Trophoblast cell (in vitro differentiated cells and primary cell): ENCODE data around the gene KRTAP1-5.

ENCODE experiments used
- DNase-seq, 2 donors: peaks; one replicate each; pipeline ENCODE4 v3.0.0-alpha.2; 2016
- H2AFZ ChIP-seq: 2 replicates; pipeline ENCODE4 v1.6.1; 2013; ENCODE audit warnings: low read length, moderate library complexity, mild to moderate bottlenecking; ENCODE audit not compliant: insufficient read depth, poor library complexity
- H2AK5ac ChIP-seq: 2 replicates; pipeline ENCODE4 v1.6.1; 2013; ENCODE audit warnings: mild to moderate bottlenecking, low read length
- H2BK120ac ChIP-seq: 2 replicates; pipeline ENCODE4 v1.6.1; 2013; ENCODE audit warnings: low read length, mild to moderate bottlenecking, moderate library complexity; ENCODE audit not compliant: insufficient read depth, poor library complexity
- H2BK12ac ChIP-seq: 2 replicates; pipeline ENCODE4 v1.6.1; 2013; ENCODE audit warnings: mild to moderate bottlenecking, low read length, moderate library complexity
- H2BK5ac ChIP-seq: 2 replicates; pipeline ENCODE4 v1.6.1; 2013; ENCODE audit warnings: low read length, low read depth, moderate library complexity, mild to moderate bottlenecking; ENCODE audit not compliant: poor library complexity
- H3K14ac ChIP-seq: 2 replicates; pipeline ENCODE4 v1.6.1; 2013; ENCODE audit warnings: mild to moderate bottlenecking, low read length
- H3K18ac ChIP-seq: 2 replicates; pipeline ENCODE4 v1.6.1; 2013; ENCODE audit warnings: mild to moderate bottlenecking, low read length
- H3K23ac ChIP-seq: 2 replicates; pipeline ENCODE4 v1.6.1; 2013; ENCODE audit warnings: low read length
- H3K27ac ChIP-seq: 2 replicates; pipeline ENCODE4 v1.5.1; 2013; ENCODE audit warnings: low read depth, mild to moderate bottlenecking, inconsistent platforms, low read length, moderate library complexity
- H3K27me3 ChIP-seq: 2 replicates; pipeline ENCODE4 v1.6.1; 2013; ENCODE audit warnings: inconsistent platforms, mild to moderate bottlenecking, low read length, moderate library complexity; ENCODE audit not compliant: insufficient read depth
- H3K36me3 ChIP-seq, 2 experiments: 1 replicate in 1 of 2; 2 replicates in 1 of 2; pipeline ENCODE4 v1.6.1; 2013; ENCODE audit warnings: low read length in 2 of 2, mild to moderate bottlenecking in 2 of 2, moderate library complexity in 1 of 2; ENCODE audit not compliant: insufficient read depth in 2 of 2, control insufficient read depth in 1 of 2
- H3K4ac ChIP-seq: 2 replicates; pipeline ENCODE4 v1.6.1; 2013; ENCODE audit warnings: low read depth, mild to moderate bottlenecking, low read length, moderate library complexity
- H3K4me1 ChIP-seq, 2 experiments: 1 replicate in 1 of 2; 2 replicates in 1 of 2; pipeline ENCODE4 v1.6.1; 2013; ENCODE audit warnings: low read length in 2 of 2, mild to moderate bottlenecking in 2 of 2, moderate library complexity in 1 of 2; ENCODE audit not compliant: insufficient read depth in 2 of 2, control insufficient read depth in 1 of 2
- H3K4me2 ChIP-seq: 2 replicates; pipeline ENCODE4 v1.6.1; 2013; ENCODE audit warnings: inconsistent platforms, mild to moderate bottlenecking, low read length, moderate library complexity
- H3K4me3 ChIP-seq: 2 replicates; pipeline ENCODE4 v1.5.1; 2013; ENCODE audit warnings: mild to moderate bottlenecking, low read depth, low read length, inconsistent platforms
- H3K79me1 ChIP-seq: one replicate; pipeline ENCODE4 v1.6.1; 2013; ENCODE audit warnings: low read length
- H3K79me2 ChIP-seq: 2 replicates; pipeline ENCODE4 v1.6.1; 2013; ENCODE audit warnings: low read length, mild to moderate bottlenecking; ENCODE audit not compliant: control insufficient read depth, insufficient read depth, poor library complexity
- H3K9ac ChIP-seq: 2 replicates; pipeline ENCODE4 v1.6.1; 2013; ENCODE audit warnings: mild to moderate bottlenecking, low read length
- H3K9me3 ChIP-seq: 2 replicates; pipeline ENCODE4 v1.6.1; 2013; ENCODE audit warnings: low read depth, mild to moderate bottlenecking, control low read depth, inconsistent platforms, low read length; ENCODE audit not compliant: insufficient read depth
- H4K12ac ChIP-seq: 2 replicates; pipeline ENCODE4 v1.6.1; 2013; ENCODE audit warnings: low read depth, mild to moderate bottlenecking, low read length, moderate library complexity
- H4K8ac ChIP-seq: 2 replicates; pipeline ENCODE4 v1.6.1; 2013; ENCODE audit warnings: low read depth, mild to moderate bottlenecking, low read length, moderate library complexity
- H4K91ac ChIP-seq: one replicate; pipeline ENCODE4 v1.6.1; 2013; ENCODE audit warnings: low read depth, mild to moderate bottlenecking, low read length, moderate library complexity
- WGBS: extraction: QIAGEN DNeasy Blood & Tissue Kit; methylation state at CpG from one replicate; pipeline ENCODE4 v1.1.7; 2013; ENCODE audit warnings: missing lambda C conversion rate; ENCODE audit not compliant: insufficient read length, insufficient coverage; ENCODE audit errors: extremely low coverage; 5-methylcytosine and 5-hydroxymethylcytosine counted together

The KRTAP1-5 gene

GRCh38 chr17:41010441-41010840, 16.6 kb downstream of the KRTAP1-5 start:
- no peak overlapping the region for H3K23ac ChIP-seq
- no peak overlapping the region for H3K18ac ChIP-seq
- DNase-seq: no peak
- no peak overlapping the region for H3K27ac ChIP-seq
- H3K4me1 ChIP-seq: peaks cover 4% of the 10 kb centered on the region in 2 experiments
- H3K36me3 ChIP-seq: no peaks in the 10 kb centered on the region
- no peaks in the 10 kb centered on the region for H3K9me3 ChIP-seq
- H3K79me1 ChIP-seq: peaks cover 2% of the 10 kb centered on the region
- H3K27me3 ChIP-seq: no peaks in the 10 kb centered on the region
- no peak overlapping the region for H3K4me2 ChIP-seq
- H2BK5ac ChIP-seq: no peak overlapping the region
- H4K8ac ChIP-seq: no peak overlapping the region
- no peak overlapping the region for H3K4ac ChIP-seq
- H3K14ac ChIP-seq: no peak overlapping the region
- H3K4me3 ChIP-seq: no peak overlapping the region
- no peak overlapping the region for H2AFZ ChIP-seq
- no peaks in the 10 kb centered on the region for H3K79me2 ChIP-seq
- no peak overlapping the region for H3K9ac ChIP-seq
- no peak overlapping the region for H2BK120ac ChIP-seq
- H4K12ac ChIP-seq: no peak overlapping the region
- H4K91ac ChIP-seq: no peak overlapping the region
- no peak overlapping the region for H2BK12ac ChIP-seq
- no peak overlapping the region for H2AK5ac ChIP-seq

- H2AFZ ChIP-seq: no peak overlapping the region
- H3K14ac ChIP-seq: no peak overlapping the region
- H4K8ac ChIP-seq: no peak overlapping the region
- no peaks in the 10 kb centered on the region for H3K79me2 ChIP-seq
- H4K12ac ChIP-seq: no peak overlapping the region
- H3K9me3 ChIP-seq: no peaks in the 10 kb centered on the region
- H2BK5ac ChIP-seq: no peak overlapping the region
- no peak overlapping the region for H3K23ac ChIP-seq
- no peak overlapping the region for H3K9ac ChIP-seq
- no CpG with 5 or more reads among the region's 1 CpG for WGBS
- H3K79me1 ChIP-seq: peaks cover 2% of the 10 kb centered on the region
- H2BK12ac ChIP-seq: no peak overlapping the region
- no peak for DNase-seq
- H3K4me3 ChIP-seq: no peak overlapping the region
- H4K91ac ChIP-seq: no peak overlapping the region
- no peak overlapping the region for H3K4ac ChIP-seq
- H3K18ac ChIP-seq: no peak overlapping the region
- H3K4me2 ChIP-seq: no peak overlapping the region
- no peak overlapping the region for H2AK5ac ChIP-seq
- no peaks in the 10 kb centered on the region for H3K36me3 ChIP-seq
- no peaks in the 10 kb centered on the region for H3K27me3 ChIP-seq
- H3K4me1 ChIP-seq: peaks cover 4% of the 10 kb centered on the region in 2 experiments
- H3K27ac ChIP-seq: no peak overlapping the region
- H2BK120ac ChIP-seq: no peak overlapping the region
Observed at GRCh38 chr17:41009936-41010335, 17.1 kb downstream of the KRTAP1-5 start.

DNA sequence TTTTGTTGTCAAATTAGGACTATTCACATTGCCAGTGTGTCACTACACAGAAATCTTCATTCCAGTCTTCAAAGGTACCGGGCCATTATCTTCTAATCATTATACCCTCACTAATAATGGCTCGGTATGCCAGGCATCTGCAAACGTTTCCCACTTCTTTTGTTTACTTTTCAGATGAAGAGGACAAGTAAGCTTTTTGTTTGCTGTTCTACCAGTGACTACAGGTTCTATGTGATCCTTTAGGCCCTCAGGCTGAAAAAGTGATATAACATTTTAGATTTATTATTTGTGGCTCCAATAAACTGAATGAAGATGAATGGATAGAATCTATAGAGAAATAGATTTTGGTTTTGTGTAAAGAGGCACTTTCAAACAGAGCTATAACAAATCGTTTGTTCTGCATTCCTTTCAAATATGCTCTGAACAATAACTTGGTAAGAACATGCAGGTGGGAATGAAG, 17.7 kb downstream of the KRTAP1-5 start:
- no peak overlapping the region for H3K4me3 ChIP-seq
- H3K27me3 ChIP-seq: no peaks in the 10 kb centered on the region
- no peak overlapping the region for H2BK5ac ChIP-seq
- no peaks in the 10 kb centered on the region for H3K79me2 ChIP-seq
- H2AK5ac ChIP-seq: no peak overlapping the region
- H2AFZ ChIP-seq: no peak overlapping the region
- no peak overlapping the region for H3K27ac ChIP-seq
- no peak overlapping the region for H3K9ac ChIP-seq
- no peak overlapping the region for H4K91ac ChIP-seq
- no peak overlapping the region for H4K8ac ChIP-seq
- peaks cover 2% of the 10 kb centered on the region for H3K79me1 ChIP-seq
- no CpG with 5 or more reads among the region's 4 CpGs for WGBS
- DNase-seq: peak in 1 of 2 donors; percentile 40
- no peak overlapping the region for H3K14ac ChIP-seq
- no peaks in the 10 kb centered on the region for H3K9me3 ChIP-seq
- no peaks in the 10 kb centered on the region for H3K36me3 ChIP-seq
- no peak overlapping the region for H2BK12ac ChIP-seq
- no peak overlapping the region for H3K4ac ChIP-seq
- H3K4me2 ChIP-seq: no peak overlapping the region
- H3K23ac ChIP-seq: no peak overlapping the region
- no peak overlapping the region for H4K12ac ChIP-seq
- no peak overlapping the region for H2BK120ac ChIP-seq
- no peak overlapping the region for H3K18ac ChIP-seq
- H3K4me1 ChIP-seq: peaks cover 4% of the 10 kb centered on the region in 2 experiments

DNA sequence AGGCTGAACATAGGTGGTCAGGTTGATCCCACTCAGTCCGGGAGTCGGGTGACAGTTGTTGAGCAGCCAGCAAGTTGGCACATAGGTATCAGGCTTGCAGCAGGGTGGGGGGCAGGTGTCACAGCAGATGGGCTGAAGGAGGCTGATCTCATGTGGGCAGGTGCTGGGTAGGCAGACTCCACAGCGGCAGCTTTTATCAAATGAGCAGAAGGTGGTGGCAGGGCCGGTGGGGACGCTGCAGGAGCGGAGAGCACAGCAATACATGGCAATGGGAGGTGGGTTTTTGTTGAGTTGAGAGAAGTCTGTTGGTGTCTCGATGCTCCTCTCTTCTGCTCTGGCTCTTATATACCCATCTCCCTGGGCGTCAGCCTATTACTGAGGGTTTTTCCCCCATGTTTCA, 18.2 kb downstream of the KRTAP1-5 start, which contains the start of gene KRTAP3-1:
Gene KRTAP3-1, minus strand, starts transcription at position 318 of the 400 bp plus-strand sequence. Its CDS starts 54 bp downstream, at position 264.
- Histone ChIP-seq H2BK120ac (no peak within 1 kb of the TSS), H3K4me2 (no peak within 1 kb of the TSS), H3K9ac (no peak within 1 kb of the TSS), H3K79me1 (peaks cover 2% of the 10 kb centered on the region), H3K4me1 (peaks cover 4% of the 10 kb centered on the region in 2 experiments), H3K4me3 (no peak within 1 kb of the TSS), H4K91ac (no peak within 1 kb of the TSS), H2AFZ (no peak within 1 kb of the TSS), H2AK5ac (no peak within 1 kb of the TSS), H3K18ac (no peak within 1 kb of the TSS), H3K27me3 (no peaks in the 10 kb centered on the region), H4K12ac (no peak within 1 kb of the TSS), H3K23ac (no peak within 1 kb of the TSS), H3K79me2 (no peaks in the 10 kb centered on the region), H3K9me3 (no peaks in the 10 kb centered on the region), H3K14ac (peak within 1 kb of the TSS; percentile 13), H2BK12ac (no peak within 1 kb of the TSS), H4K8ac (no peak within 1 kb of the TSS), H2BK5ac (no peak within 1 kb of the TSS), H3K36me3 (no peaks in the 10 kb centered on the region), H3K27ac (no peak within 1 kb of the TSS), H3K4ac (no peak within 1 kb of the TSS)
- no CpG with 5 or more reads among the region's 8 CpGs for WGBS
- no peak for DNase-seq
